CD14-positive monocyte (primary cell): ENCODE measurements around the gene LMNTD2. TPM values are rescaled to one million over a fixed set of nuclear protein-coding genes. Genes with fewer than 3 reads are reported as not detected.

Experiments used
- DNase-seq, 3 donors: peaks; one replicate each; pipeline ENCODE4 v3.0.0-alpha.2; 2011 to 2022
- H2AFZ ChIP-seq: 2 replicates; pipeline ENCODE4 v1.6.0; 2012; ENCODE audit warnings: mild to moderate bottlenecking, low read depth, low read length, inconsistent platforms; ENCODE audit not compliant: insufficient read depth, poor library complexity, severe bottlenecking
- H3K27ac ChIP-seq, 2 donors: 1 replicate in 1 of 2; 2 replicates in 1 of 2; pipeline ENCODE4 v1.5.1; 2012 to 2013; ENCODE audit warnings: low read length in 2 of 2, control low read depth in 1 of 2, inconsistent platforms in 1 of 2, low read depth in 1 of 2, mild to moderate bottlenecking in 1 of 2
- H3K27me3 ChIP-seq, 2 donors: one replicate each; pipeline versions ENCODE4 v1.6.0 to v1.6.1; 2011 to 2013; ENCODE audit warnings: low read length in 2 of 2; ENCODE audit not compliant: control insufficient read depth in 2 of 2, insufficient read depth in 2 of 2
- H3K36me3 ChIP-seq, 2 donors: replicated peaks in 1 of 2; 1 replicate in 1 of 2; 2 replicates in 1 of 2; pipeline versions ENCODE4 v1.5.1 to v1.6.1; 2012 to 2013; ENCODE audit warnings: low read length in 2 of 2, control low read depth in 1 of 2, inconsistent platforms in 1 of 2, mild to moderate bottlenecking in 1 of 2; ENCODE audit not compliant: insufficient read depth in 2 of 2, control insufficient read depth in 1 of 2
- H3K4me1 ChIP-seq, 2 donors: 1 replicate in 1 of 2; 2 replicates in 1 of 2; pipeline versions ENCODE4 v1.5.1 to v1.6.1; 2012 to 2013; ENCODE audit warnings: low read length in 2 of 2, control low read depth in 1 of 2, inconsistent platforms in 1 of 2, mild to moderate bottlenecking in 1 of 2, moderate library complexity in 1 of 2; ENCODE audit not compliant: insufficient read depth in 2 of 2, control insufficient read depth in 1 of 2
- H3K4me2 ChIP-seq: replicated peaks from 2 replicates; pipeline ENCODE3; 2012; ENCODE audit warnings: low read length, moderate library complexity, mild to moderate bottlenecking; ENCODE audit not compliant: poor library complexity, severe bottlenecking; ENCODE audit errors: extremely low read depth
- H3K4me3 ChIP-seq, 3 experiments: fragments of 200-600 bp in 1 of 3; sonication (generic) in 1 of 3; replicated peaks in 1 of 3; 1 replicate in 2 of 3; 2 replicates in 1 of 3; pipeline ENCODE4 v1.5.1; 2011 to 2013; ENCODE audit warnings: low read length in 3 of 3, mild to moderate bottlenecking in 3 of 3, control low read depth in 2 of 3, low read depth in 2 of 3, inconsistent platforms in 1 of 3, moderate library complexity in 1 of 3
- H3K79me2 ChIP-seq: 2 replicates; pipeline ENCODE4 v1.6.0; 2012; ENCODE audit warnings: mild to moderate bottlenecking, control low read depth, inconsistent platforms, low read length, moderate library complexity; ENCODE audit not compliant: insufficient read depth
- H3K9ac ChIP-seq: 2 replicates; pipeline ENCODE4 v1.6.0; 2017; ENCODE audit warnings: low read length, mild to moderate bottlenecking; ENCODE audit not compliant: insufficient read depth, poor library complexity, severe bottlenecking
- H3K9me3 ChIP-seq, 2 donors: replicated peaks in 1 of 2; 1 replicate in 1 of 2; 2 replicates in 1 of 2; pipeline versions ENCODE4 v1.5.1 to v1.6.1; 2012 to 2013; ENCODE audit warnings: low read length in 2 of 2, control low read depth in 1 of 2; ENCODE audit not compliant: control insufficient read depth in 1 of 2, insufficient read depth in 1 of 2
- H4K20me1 ChIP-seq: 2 replicates; pipeline ENCODE4 v1.6.0; 2012; ENCODE audit warnings: mild to moderate bottlenecking, low read length, control low read depth, moderate library complexity; ENCODE audit not compliant: insufficient read depth
- H3K27ac Mint-ChIP-seq, 7 donors: one replicate each; pipeline ENCODE4 v1.8.0; 2020; ENCODE audit warnings: mild to moderate bottlenecking in 7 of 7, mixed read lengths in 7 of 7, moderate library complexity in 6 of 7, inconsistent platforms in 2 of 7
- H3K27me3 Mint-ChIP-seq, 3 donors: one replicate each; pipeline ENCODE4 v1.8.0; 2021 to 2022; ENCODE audit warnings: low read depth in 3 of 3, mild to moderate bottlenecking in 3 of 3, mixed read lengths in 3 of 3, moderate library complexity in 3 of 3, inconsistent platforms in 1 of 3
- H3K36me3 Mint-ChIP-seq, 2 donors: one replicate each; pipeline ENCODE4 v1.8.0; 2020; ENCODE audit warnings: mixed read lengths in 2 of 2, inconsistent platforms in 1 of 2, mild to moderate bottlenecking in 1 of 2
- H3K4me1 Mint-ChIP-seq: one replicate; pipeline ENCODE4 v1.8.0; 2020; ENCODE audit warnings: mild to moderate bottlenecking, mixed read lengths
- H3K4me3 Mint-ChIP-seq, 2 donors: one replicate each; pipeline ENCODE4 v1.8.0; 2020; ENCODE audit warnings: mild to moderate bottlenecking in 2 of 2, mixed read lengths in 2 of 2, moderate library complexity in 1 of 2
- H3K9me3 Mint-ChIP-seq, 7 donors: one replicate each; pipeline ENCODE4 v1.8.0; 2020 to 2022; ENCODE audit warnings: mixed read lengths in 7 of 7, mild to moderate bottlenecking in 6 of 7, moderate library complexity in 6 of 7, inconsistent platforms in 2 of 7
- WGBS: methylation state at CpG from one replicate; pipeline ENCODE4 v1.1.5; 2013; ENCODE audit warnings: missing lambda C conversion rate; ENCODE audit not compliant: insufficient coverage; 5-methylcytosine and 5-hydroxymethylcytosine counted together
- intact Hi-C, 2 donors: fragments of 100-400 bp; cut with micrococcal nuclease; formaldehyde crosslinking; loops; one replicate each; pipeline versions ENCODE4 v1.15.0 to v1.15.1; 2023
- polyA plus RNA-seq, 3 donors: library from polyadenylated mRNA; depleted of rRNA in 1 of 3; unstranded in 2 of 3; stranded (reverse) in 1 of 3; fragments of 300-500 nt in 2 of 3; fragments of >200 nt in 1 of 3; fragmentation: Illumina TruSeq in 2 of 3; gene quantifications; 1 replicate in 2 of 3; 2 replicates in 1 of 3; pipeline ENCODE4 v1.2.3, GENCODE V29; 2012 to 2021
- TF ChIP-seq, protein P1 (sequence below): fragments of 200-600 bp; IDR thresholded peaks from one replicate; pipeline ENCODE4 v1.8.0; 2022; ENCODE audit warnings: antibody characterized with exemption, mild to moderate bottlenecking

LMNTD2 gene
- polyA plus RNA-seq, 3 donors: 0.67 to 10.6 (median 1.2) TPM

DNA sequence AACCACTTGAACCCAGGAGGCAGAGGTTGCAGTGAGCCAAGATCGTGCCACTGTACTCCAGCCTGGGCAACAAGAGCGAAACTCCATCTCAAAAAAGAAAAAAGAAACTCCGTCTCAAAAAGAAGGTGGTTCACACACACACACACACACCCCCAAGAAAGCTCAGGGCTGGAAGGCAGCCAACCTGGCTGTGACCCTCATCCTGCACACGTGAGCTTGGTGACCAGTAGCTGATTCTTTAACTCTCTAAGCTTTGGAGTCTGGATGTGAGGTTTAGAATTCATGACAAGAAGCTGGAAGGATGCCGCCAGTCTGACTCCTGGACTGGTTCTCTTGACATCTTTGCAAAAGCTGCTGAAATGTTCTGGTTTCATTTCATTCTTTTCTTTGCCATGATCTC, 51.6 kb downstream of the LMNTD2 start:
- WGBS: 83% methylated on average over 1 of the region's 5 CpGs
- H4K20me1 ChIP-seq: no peaks in the 10 kb centered on the region
- H3K9me3 ChIP-seq: no peaks in the 10 kb centered on the region
- H3K79me2 ChIP-seq: peaks cover 37% of the 10 kb centered on the region
- H3K27me3 ChIP-seq: no peaks in the 10 kb centered on the region
- Mint-ChIP-seq H3K27ac (no peak overlapping the region), H3K27me3 (peaks cover 0 to 3% (median 0%) of the 10 kb centered on the region in 3 donors), H3K4me1 (peaks cover 36% of the 10 kb centered on the region), H3K36me3 (peaks cover 13 to 39% of the 10 kb centered on the region in 2 donors), H3K4me3 (no peak overlapping the region), H3K9me3 (peaks cover 0 to 2% (median 0%) of the 10 kb centered on the region in 7 donors)
- H3K36me3 ChIP-seq: peaks cover 0 to 15% of the 10 kb centered on the region in 2 donors
- peaks cover 43 to 44% of the 10 kb centered on the region in 2 donors for H3K4me1 ChIP-seq
- no peak overlapping the region for H3K27ac ChIP-seq
- intact Hi-C loops: loop anchor here in 1 of 2 donors (5.0 to 10.0 kb wide), 4 partner anchors 68 to 304 kb away; partner anchors contain the start of genes BET1L, PHRF1, PSMD13 and RIC8A
- no peak overlapping the region for H3K4me3 ChIP-seq
- DNase-seq: no peak
- TF ChIP-seq, protein P1, sequence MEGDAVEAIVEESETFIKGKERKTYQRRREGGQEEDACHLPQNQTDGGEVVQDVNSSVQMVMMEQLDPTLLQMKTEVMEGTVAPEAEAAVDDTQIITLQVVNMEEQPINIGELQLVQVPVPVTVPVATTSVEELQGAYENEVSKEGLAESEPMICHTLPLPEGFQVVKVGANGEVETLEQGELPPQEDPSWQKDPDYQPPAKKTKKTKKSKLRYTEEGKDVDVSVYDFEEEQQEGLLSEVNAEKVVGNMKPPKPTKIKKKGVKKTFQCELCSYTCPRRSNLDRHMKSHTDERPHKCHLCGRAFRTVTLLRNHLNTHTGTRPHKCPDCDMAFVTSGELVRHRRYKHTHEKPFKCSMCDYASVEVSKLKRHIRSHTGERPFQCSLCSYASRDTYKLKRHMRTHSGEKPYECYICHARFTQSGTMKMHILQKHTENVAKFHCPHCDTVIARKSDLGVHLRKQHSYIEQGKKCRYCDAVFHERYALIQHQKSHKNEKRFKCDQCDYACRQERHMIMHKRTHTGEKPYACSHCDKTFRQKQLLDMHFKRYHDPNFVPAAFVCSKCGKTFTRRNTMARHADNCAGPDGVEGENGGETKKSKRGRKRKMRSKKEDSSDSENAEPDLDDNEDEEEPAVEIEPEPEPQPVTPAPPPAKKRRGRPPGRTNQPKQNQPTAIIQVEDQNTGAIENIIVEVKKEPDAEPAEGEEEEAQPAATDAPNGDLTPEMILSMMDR: no peak
- H3K4me2 ChIP-seq: no peak overlapping the region
- H2AFZ ChIP-seq: no peak overlapping the region
- no peak overlapping the region for H3K9ac ChIP-seq

DNA sequence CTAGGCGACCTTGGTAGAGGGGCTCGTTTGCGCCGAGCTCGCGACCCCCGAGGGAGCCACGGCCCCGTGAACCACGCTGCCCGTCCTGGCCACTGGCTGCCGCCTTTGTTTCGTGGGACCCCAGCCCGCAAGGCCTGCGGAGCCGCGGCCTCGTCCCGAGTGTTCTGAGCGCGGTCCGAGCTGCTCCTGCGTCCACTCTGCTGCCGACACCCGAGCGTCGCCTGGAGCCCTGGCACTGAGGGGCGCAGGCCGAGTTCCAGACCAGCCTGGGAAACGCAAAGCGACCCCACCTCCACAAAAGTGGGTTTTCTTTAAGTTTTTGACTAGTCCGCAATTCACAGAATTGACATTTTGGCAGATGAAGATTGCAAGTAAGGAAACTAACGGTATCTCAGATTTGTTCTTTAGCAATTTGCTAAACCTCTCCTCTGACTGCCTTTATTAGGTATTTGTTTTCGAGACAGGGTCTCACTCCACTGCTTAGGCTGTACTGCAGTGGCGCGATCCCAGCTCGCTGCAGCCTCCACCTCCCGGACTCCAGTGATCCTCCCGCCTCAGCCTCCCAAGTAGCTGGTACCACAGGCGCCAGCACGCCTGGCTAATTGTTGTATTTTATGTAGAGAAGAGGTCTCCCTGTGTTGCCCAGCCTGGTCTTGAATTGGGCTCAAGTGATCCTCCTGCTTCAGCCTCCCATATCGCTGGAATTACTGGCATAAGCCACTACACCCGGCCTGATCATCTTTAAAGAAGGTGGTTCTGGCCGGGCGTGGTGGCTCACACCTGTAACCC, 52.6 kb downstream of the LMNTD2 start:
- peaks cover 4% of the 10 kb centered on the region for H4K20me1 ChIP-seq
- H3K4me1 Mint-ChIP-seq: peaks cover 35% of the 10 kb centered on the region
- H3K27ac Mint-ChIP-seq: peak overlapping the region in 2 of 7 donors; percentile 14 to 27
- TF ChIP-seq, protein P1: no peak
- H3K4me3 ChIP-seq: peak overlapping the region; percentile 15 to 81 (median 38)
- H3K27ac ChIP-seq: peak overlapping the region in 1 of 2 donors; percentile 80
- H3K36me3 ChIP-seq: peaks cover 0 to 15% of the 10 kb centered on the region in 2 donors
- H3K4me2 ChIP-seq: peak overlapping the region; percentile 73
- intact Hi-C loops: loop anchor here (2.0 to 10.0 kb wide), 8 partner anchors 57 to 303 kb away; partner anchors contain the start of genes PSMD13 (in 2 of the 2), SIRT3 (in 2 of the 2), BET1L (in 1 of the 2) and PHRF1 (in 1 of the 2)
- peak overlapping the region; percentile 48 to 92 for H3K4me3 Mint-ChIP-seq
- peaks cover 0 to 3% (median 0%) of the 10 kb centered on the region in 3 donors for H3K27me3 Mint-ChIP-seq
- H3K27me3 ChIP-seq: no peaks in the 10 kb centered on the region
- H3K9me3 Mint-ChIP-seq: peaks cover 0 to 2% (median 0%) of the 10 kb centered on the region in 7 donors
- DNase-seq: no peak
- H3K4me1 ChIP-seq: peaks cover 43 to 47% of the 10 kb centered on the region in 2 donors
- H3K9ac ChIP-seq: peak overlapping the region; percentile 100
- H2AFZ ChIP-seq: no peak overlapping the region
- H3K79me2 ChIP-seq: peaks cover 45% of the 10 kb centered on the region
- no peaks in the 10 kb centered on the region for H3K9me3 ChIP-seq
- H3K36me3 Mint-ChIP-seq: peaks cover 13 to 31% of the 10 kb centered on the region in 2 donors
- 35% methylated on average over 35 of the region's 45 CpGs for WGBS
